T-helper 17 cell (primary cell): ENCODE measurements around the gene CPN1. TPM values are rescaled to one million over a fixed set of nuclear protein-coding genes. Genes with fewer than 3 reads are reported as not detected.
"Not testable (repeated sequence)": the region's sequence is repeated elsewhere in the genome, so short reads cannot be mapped to it uniquely, and the experiment has no call there.

Experiments
- ATAC-seq: fragments of 150-1000 bp; cut with Tn5 transposase; 2 replicates; pipeline ENCODE4 v1.10.0; 2021; ENCODE audit warnings: mild to moderate bottlenecking, moderate library complexity
- DNase-seq, 3 donors: peaks; one replicate each; pipeline versions ENCODE4 v3.0.0 to v3.0.0-alpha.2; 2020 to 2021
- H3K9me3 ChIP-seq: one replicate; pipeline ENCODE4 v1.7.0; 2013; ENCODE audit warnings: low read length, mild to moderate bottlenecking; ENCODE audit not compliant: control insufficient read depth, poor library complexity, severe bottlenecking
- H3K27ac Mint-ChIP-seq: one replicate; pipeline ENCODE4 v1.8.0; 2022; ENCODE audit warnings: mild to moderate bottlenecking, moderate library complexity, mixed read lengths
- H3K27me3 Mint-ChIP-seq: one replicate; pipeline ENCODE4 v1.8.0; 2022; ENCODE audit warnings: mixed read lengths
- H3K36me3 Mint-ChIP-seq: one replicate; pipeline ENCODE4 v1.8.0; 2022; ENCODE audit warnings: low read depth, mixed read lengths
- H3K4me1 Mint-ChIP-seq: one replicate; pipeline ENCODE4 v1.8.0; 2022; ENCODE audit warnings: mild to moderate bottlenecking, mixed read lengths
- H3K4me3 Mint-ChIP-seq: one replicate; pipeline ENCODE4 v1.8.0; 2022; ENCODE audit warnings: mild to moderate bottlenecking, moderate library complexity, mixed read lengths
- total RNA-seq, 4 donors: library from RNA in 2 of 4; stranded (reverse) in 2 of 4; gene quantifications; one replicate each; pipeline ENCODE4 v1.2.3 and lab custom pipeline; 2022 to 2026

The CPN1 gene
- total RNA-seq, 2 donors from 2014 or later = not detected

DNA sequence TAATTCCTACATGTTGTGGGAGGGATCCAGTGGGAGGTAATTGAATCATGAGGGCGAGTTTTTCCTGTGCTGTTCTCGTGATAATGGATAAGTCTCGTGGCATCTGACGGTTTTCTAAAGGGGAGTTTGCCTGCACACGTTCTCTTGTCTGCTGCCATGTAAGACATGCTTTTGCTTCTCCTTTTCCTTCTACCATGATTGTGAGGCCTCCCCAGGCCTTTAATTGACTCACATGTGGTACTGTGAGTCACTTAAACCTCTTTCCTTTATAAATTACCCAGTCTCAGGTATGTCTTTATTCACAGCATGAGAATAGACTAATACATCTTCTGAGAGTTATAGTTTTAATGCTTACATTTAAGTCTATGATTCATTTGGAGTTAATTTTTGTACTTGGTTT lies 22.6 kb upstream of the CPN1 start:
- no peak for DNase-seq
- no peaks in the 10 kb centered on the region for H3K9me3 ChIP-seq
- Mint-ChIP-seq H3K36me3 (no peaks in the 10 kb centered on the region), H3K27me3 (peaks cover 46% of the 10 kb centered on the region), H3K27ac (no peak overlapping the region), H3K4me1 (no peaks in the 10 kb centered on the region), H3K4me3 (no peak overlapping the region)
- no peak for ATAC-seq

DNA sequence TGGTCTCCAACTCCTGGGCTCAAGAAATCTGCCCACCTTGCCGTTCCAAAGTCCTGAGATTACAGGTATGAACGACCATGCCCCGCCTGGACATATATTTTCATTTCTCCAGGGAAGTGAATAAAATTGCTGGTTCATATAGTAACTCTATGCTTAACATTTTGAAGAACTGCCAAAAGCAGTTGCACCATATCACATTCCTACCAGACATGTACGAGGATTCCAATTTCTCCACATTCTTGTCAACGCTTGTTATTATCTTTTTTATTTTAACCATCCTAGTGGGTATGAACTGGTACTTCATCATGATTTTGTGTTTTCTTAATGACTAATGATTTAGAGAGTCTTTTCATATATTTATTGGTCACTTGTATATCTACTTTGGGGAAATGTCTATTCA lies 21.9 kb upstream of the CPN1 start:
- H3K36me3 Mint-ChIP-seq = no peaks in the 10 kb centered on the region
- no peak overlapping the region for H3K27ac Mint-ChIP-seq
- no peaks in the 10 kb centered on the region for H3K9me3 ChIP-seq
- H3K4me1 Mint-ChIP-seq = no peaks in the 10 kb centered on the region
- ATAC-seq (no peak), DNase-seq (no peak)
- H3K4me3 Mint-ChIP-seq = no peak overlapping the region
- peaks cover 46% of the 10 kb centered on the region for H3K27me3 Mint-ChIP-seq

DNA sequence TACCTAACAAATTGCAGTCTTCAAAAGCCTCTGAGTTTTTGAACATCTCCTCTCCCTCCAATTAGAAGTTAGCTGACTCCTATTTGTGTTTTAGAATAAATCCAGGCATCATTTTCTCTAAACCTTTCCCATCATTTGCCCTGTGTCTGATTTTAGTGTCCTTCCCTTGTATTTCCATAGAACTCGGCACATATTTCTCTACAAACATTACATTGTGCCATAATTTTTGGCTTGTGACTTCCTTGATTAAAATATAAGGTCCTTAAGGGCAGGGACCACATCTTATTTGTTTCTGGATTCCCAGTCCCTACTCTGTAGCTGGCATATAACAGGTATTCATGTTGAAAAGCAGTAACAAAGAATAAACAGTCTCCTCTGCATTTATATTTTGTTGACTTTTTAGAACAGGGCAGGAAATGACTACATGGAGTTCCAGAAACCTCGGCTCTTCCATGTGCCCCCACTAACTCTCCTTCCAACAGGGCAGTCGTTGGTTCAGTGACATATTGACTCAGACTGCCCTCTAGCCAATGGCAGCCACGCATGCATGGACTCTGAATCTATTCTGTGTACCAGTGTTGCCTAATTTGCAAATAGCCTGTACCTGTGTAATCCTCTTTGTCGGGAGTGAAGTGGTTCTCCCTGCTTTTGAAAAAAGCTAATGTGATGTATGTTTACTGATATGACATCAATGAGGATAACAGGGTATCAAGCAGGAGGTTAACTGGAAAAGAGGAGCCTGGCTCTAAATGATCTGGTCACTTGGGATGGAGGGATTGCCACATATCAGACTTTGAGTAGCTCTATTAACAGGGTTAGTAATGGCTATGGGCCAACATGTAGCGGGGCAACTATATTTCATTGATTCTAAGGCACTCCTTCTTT lies 19.8 kb upstream of the CPN1 start:
- Mint-ChIP-seq H3K27ac (no peak overlapping the region), H3K4me3 (no peak overlapping the region), H3K27me3 (peaks cover 54% of the 10 kb centered on the region), H3K36me3 (no peaks in the 10 kb centered on the region), H3K4me1 (no peaks in the 10 kb centered on the region)
- DNase-seq (no peak), ATAC-seq (no peak)
- H3K9me3 ChIP-seq = no peaks in the 10 kb centered on the region

DNA sequence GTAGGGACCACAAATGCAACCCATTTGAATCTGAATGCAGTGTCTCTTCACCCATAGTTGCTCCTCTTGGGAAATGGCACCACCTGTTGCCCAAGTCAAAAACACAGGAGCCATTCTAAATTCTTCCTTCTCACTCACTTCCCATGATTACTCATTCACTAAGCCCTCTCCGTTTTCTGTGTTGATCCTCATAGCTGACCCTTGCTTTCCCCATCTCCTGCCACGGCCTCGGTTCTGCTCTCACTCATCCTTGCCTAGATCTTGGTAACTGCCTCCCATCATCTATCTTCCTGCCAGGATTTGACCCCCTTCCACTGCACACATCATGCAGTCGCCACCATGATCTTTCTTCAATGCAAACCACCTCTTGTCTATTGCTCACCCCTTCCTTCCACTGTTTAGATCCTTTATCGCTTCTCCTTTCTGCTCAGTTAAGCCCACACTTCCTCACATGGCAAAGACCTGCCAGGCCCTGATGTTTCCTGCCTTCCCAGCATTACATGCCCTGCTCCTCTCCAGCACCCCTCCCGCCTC lies 19.0 kb upstream of the CPN1 start:
- H3K4me1 Mint-ChIP-seq = no peaks in the 10 kb centered on the region
- no peak overlapping the region for H3K27ac Mint-ChIP-seq
- H3K27me3 Mint-ChIP-seq = peaks cover 54% of the 10 kb centered on the region
- H3K4me3 Mint-ChIP-seq = no peak overlapping the region
- no peaks in the 10 kb centered on the region for H3K9me3 ChIP-seq
- ATAC-seq (no peak), DNase-seq (no peak)
- no peaks in the 10 kb centered on the region for H3K36me3 Mint-ChIP-seq

DNA sequence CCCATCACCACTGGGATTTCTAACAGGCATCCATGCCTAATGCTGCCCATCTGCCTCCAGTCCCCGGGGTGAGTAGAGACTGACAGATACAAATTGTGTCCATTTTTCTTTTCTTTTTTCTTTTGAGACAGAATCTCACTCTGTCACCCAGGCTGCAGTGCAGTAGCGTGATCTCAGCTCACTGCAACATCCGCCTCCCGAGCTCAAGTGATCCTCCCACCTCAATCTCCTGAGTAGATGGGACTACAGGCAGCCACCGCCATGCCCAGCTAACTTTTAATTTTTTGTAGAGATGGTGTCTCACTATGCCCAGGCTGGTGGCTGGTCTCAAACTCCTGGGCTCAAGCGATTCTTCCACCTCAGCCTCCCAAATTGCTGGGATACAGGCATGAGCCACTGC lies 7.6 kb upstream of the CPN1 start:
- Mint-ChIP-seq H3K4me3 (no peak overlapping the region), H3K27ac (no peak overlapping the region), H3K4me1 (peaks cover 6% of the 10 kb centered on the region), H3K36me3 (peaks cover 6% of the 10 kb centered on the region), H3K27me3 (peaks cover 45% of the 10 kb centered on the region)
- ATAC-seq (no peak), DNase-seq (no peak)
- no peaks in the 10 kb centered on the region for H3K9me3 ChIP-seq

DNA sequence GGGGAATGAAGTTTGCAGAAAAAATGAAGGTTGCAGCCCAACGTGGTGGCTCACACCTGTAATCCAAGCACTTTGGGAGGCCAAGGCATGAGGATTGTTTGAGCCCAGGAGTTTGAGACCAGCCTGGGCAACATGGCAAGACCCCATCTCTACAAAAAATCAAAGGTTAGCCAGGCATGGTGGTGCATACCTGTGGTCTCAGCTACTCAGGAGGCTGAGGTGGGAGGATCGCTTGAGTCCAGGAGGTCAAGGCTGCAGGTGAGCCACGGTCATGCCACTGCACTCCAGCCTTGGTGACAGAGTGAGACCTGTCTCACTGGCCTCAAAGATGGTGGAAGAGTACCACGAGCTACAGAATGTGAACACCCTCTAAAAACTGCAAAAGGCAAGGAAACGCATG lies 5.0 kb upstream of the CPN1 start:
- H3K27ac Mint-ChIP-seq, ATAC-seq, H3K4me3 Mint-ChIP-seq, H3K36me3 Mint-ChIP-seq, H3K4me1 Mint-ChIP-seq, H3K9me3 ChIP-seq, DNase-seq: not testable (repeated sequence)
- peaks cover 56% of the 10 kb centered on the region for H3K27me3 Mint-ChIP-seq

DNA sequence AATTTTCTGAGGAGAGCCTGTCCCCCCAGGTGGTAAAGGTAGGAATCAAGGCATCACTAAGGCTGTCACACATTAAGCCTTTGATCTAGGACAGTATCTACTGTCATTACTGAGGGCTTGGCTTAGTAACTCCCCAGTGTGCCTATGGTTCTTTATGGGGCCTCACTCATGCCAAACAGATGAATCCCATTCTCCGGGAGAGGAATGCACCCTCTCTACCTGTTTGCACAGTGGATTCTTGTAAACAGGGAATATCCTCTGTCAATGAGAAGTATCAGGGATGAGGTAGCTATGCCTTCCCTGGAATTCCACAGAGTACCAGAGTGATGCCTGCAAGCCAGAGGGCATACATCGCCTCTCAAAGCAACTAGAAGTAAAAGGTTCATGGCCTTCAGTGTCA lies 3.9 kb upstream of the CPN1 start:
- H3K9me3 ChIP-seq = no peaks in the 10 kb centered on the region

DNA sequence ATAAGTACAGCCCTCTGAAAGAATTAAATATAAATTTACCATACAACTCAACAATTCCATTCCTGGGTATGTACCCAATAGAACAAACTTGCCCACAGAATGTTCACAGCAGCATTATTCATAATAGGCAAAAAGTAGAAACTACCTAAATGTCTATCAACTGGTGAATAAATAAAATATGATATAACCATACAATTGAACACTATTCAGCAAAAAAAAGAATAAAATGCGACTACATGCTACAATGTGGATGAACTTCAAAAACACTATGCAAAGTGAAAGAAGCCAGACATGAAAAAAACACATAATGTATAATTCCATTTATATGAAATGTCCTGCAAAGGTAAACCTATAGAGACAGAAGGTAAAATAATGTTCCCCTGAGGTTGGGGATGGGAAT lies 2.0 kb upstream of the CPN1 start:
- Mint-ChIP-seq H3K4me3 (no peak overlapping the region), H3K27me3 (peaks cover 65% of the 10 kb centered on the region), H3K36me3 (no peaks in the 10 kb centered on the region), H3K4me1 (peaks cover 2% of the 10 kb centered on the region), H3K27ac (no peak overlapping the region)
- no peak for ATAC-seq
- no peak for DNase-seq
- H3K9me3 ChIP-seq = no peaks in the 10 kb centered on the region

More for the DNA sequence above, 3.9 kb upstream of the CPN1 start:
- H3K4me1 Mint-ChIP-seq = peaks cover 5% of the 10 kb centered on the region
- peaks cover 3% of the 10 kb centered on the region for H3K36me3 Mint-ChIP-seq
- DNase-seq = no peak
- peaks cover 61% of the 10 kb centered on the region for H3K27me3 Mint-ChIP-seq
- H3K27ac Mint-ChIP-seq = no peak overlapping the region
- no peak overlapping the region for H3K4me3 Mint-ChIP-seq
- no peak for ATAC-seq

DNA sequence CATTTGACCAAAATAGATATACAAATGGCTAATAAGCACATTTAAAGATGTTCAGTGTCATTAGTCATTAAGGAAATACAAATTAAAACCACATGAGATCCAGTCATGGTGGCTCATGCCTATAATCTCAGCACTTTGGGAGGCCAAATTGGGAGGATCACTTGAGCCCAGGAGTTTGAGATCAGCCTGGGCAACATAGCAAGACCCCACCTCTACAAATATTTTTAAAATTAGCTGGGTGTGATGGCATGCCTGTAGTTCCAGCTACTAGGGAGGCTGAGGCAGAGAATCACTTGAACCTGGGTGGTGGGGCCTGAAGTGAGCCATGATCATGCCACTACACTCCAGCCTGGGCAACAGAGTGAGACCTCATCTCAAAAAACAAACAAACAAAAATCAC lies 607 bp upstream of the CPN1 start:
- H3K27me3 Mint-ChIP-seq = peaks cover 60% of the 10 kb centered on the region
- not testable (repeated sequence) for H3K4me1 Mint-ChIP-seq, DNase-seq, H3K27ac Mint-ChIP-seq, H3K4me3 Mint-ChIP-seq, ATAC-seq, H3K9me3 ChIP-seq, H3K36me3 Mint-ChIP-seq

DNA sequence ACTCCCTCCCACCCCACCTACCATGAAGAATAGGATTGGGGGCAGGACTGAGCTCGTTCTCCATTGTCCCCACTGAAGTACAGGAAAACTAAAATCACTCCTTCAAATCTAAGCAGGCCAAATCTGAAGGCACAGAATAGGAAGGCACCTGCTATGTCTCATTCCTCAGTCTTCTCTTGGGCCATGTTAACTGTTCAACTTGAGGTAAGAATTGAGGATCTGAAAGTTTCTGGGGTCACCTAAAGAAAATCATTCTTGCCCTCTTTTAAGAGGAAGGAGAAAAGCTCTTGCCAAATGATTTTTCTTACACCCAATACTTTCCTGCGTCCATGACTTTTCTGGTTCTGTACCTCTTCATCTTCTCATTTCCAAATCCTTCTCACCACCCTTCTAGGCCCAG lies 4.9 kb downstream of the CPN1 start:
- no peak overlapping the region for H3K27ac Mint-ChIP-seq
- no peak for DNase-seq
- peaks cover 56% of the 10 kb centered on the region for H3K27me3 Mint-ChIP-seq
- no peaks in the 10 kb centered on the region for H3K4me1 Mint-ChIP-seq
- H3K4me3 Mint-ChIP-seq = no peak overlapping the region
- ATAC-seq = no peak
- no peaks in the 10 kb centered on the region for H3K9me3 ChIP-seq
- no peaks in the 10 kb centered on the region for H3K36me3 Mint-ChIP-seq

DNA sequence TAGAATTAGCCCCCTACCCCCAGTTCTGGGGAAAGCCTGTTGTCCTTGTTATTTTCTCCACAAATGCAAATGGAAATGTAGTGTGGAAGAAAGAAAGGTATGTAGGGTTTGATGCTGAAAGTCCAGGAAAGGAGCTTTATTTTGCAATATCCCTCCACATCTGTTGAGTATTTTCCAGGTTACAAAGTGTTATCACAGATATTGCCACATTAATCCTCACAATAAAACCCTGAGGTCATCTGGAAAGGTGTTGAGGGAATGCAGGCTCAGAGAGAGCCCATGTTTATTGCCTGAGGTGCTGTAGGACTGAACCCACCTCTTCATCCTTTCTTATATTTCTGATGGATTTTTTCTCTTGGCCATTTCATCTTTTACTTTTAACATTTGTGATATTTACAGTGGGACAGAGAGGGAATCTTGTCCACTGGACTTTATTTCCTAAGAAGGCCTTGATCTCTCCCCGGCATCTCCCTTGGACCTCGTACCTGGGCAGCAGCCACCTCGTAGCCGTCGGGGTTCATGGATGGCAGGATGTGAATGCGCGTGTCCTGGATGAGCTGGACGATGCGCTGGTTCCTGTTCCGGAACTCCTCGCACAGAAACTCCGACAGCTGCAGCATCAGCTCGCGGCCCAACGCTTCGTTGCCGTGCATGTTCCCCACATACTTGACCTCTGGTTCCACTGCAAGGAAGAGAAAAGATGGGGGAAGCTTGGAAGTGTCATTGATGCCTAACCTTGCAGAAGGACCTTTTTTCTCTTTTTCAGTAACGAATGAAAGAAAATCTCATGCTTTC lies 6.0 kb downstream of the CPN1 start:
- no peaks in the 10 kb centered on the region for H3K9me3 ChIP-seq
- Mint-ChIP-seq H3K4me1 (no peaks in the 10 kb centered on the region), H3K27me3 (peaks cover 51% of the 10 kb centered on the region), H3K27ac (no peak overlapping the region), H3K4me3 (no peak overlapping the region), H3K36me3 (no peaks in the 10 kb centered on the region)
- ATAC-seq (no peak), DNase-seq (no peak)

DNA sequence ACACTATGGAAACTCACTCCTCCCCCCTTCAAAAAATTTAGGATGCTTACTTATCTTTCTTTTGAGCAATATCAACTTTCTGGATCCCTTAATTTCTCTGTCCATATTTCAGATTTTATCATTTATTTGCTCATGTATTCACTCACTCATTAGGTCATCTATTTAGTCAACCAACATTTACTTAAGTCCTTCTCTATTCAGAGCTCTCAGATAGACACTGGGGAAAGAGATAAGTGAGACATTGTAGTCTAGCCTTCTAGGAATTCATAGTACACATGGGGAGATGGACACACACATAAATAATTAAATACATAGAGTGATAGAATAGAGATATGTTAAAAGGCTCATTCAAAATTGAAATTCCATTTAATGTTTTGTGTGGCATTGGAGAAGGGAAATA lies 9.2 kb downstream of the CPN1 start:
- Mint-ChIP-seq H3K36me3 (no peaks in the 10 kb centered on the region), H3K27ac (no peak overlapping the region), H3K27me3 (peaks cover 41% of the 10 kb centered on the region), H3K4me1 (no peaks in the 10 kb centered on the region), H3K4me3 (no peak overlapping the region)
- H3K9me3 ChIP-seq = no peaks in the 10 kb centered on the region
- DNase-seq = no peak
- ATAC-seq = no peak

DNA sequence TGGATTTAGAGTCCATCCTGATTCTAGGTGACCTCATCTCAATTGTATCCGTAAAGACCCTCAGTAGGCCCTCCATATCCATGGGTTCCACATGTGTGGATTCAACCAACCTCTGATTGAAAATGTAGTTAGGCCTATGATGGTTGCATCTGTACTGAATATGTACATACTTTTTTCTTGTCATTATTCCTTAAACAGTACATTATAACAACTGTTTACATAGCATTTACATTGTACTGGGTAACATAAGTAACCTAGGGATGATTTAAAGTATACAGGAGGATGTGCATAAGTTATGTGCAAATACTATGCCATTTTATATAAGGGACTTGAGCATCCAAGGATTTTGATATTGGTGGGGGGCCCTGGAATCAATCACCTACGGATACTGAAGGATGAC lies 10.1 kb downstream of the CPN1 start:
- peaks cover 46% of the 10 kb centered on the region for H3K27me3 Mint-ChIP-seq
- no peaks in the 10 kb centered on the region for H3K4me1 Mint-ChIP-seq
- H3K27ac Mint-ChIP-seq = no peak overlapping the region
- H3K4me3 Mint-ChIP-seq = no peak overlapping the region
- DNase-seq (no peak), ATAC-seq (no peak)
- H3K9me3 ChIP-seq = no peaks in the 10 kb centered on the region
- H3K36me3 Mint-ChIP-seq = no peaks in the 10 kb centered on the region
